ENCODE data around the gene CD48. TPM values are rescaled to one million over a fixed set of nuclear protein-coding genes. Genes with fewer than 3 reads are reported as not detected.

Gene CD48
- total and polyA plus RNA-seq, 4 donors: 2.5 to 10.0 (median 5.1) TPM

DNA sequence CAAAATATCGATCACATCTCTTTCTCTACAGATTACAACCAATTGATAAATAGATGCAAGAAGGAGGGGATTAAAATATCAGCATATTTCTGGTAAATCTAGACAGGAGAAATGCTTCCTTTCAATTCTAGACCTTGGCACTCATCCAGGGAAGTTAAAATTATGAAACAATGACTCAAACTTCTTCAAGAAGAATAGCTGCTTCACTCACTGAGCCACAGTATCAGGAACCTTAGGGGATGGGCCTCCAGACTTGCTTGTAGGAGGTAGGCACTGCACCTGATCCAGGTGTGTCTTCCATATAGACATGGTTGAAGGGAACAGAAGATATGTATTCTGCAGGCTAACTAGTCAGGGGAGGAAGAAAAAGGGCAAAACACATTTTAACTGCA is 37.3 kb upstream of the CD48 start:
- 94% methylated on average over 1 of the region's 1 CpG for WGBS
- Histone ChIP-seq H3K9ac (ENCODE audit: low read depth in 1 of 2, low read length in 2 of 2) (no peak overlapping the region), H3K36me3 (ENCODE audit: control insufficient read depth in 4 of 4, insufficient read depth in 3 of 4, low read depth in 1 of 4, low read length in 3 of 4) (no peaks in the 10 kb centered on the region), H3K27ac (ENCODE audit: low read depth in 1 of 2, low read length in 2 of 2) (no peak overlapping the region), H3K4me3 (ENCODE audit: low read depth in 1 of 3, low read length in 3 of 3) (no peak overlapping the region), H3K4me1 (ENCODE audit: control insufficient read depth in 4 of 4, insufficient read depth in 4 of 4, low read length in 3 of 4) (no peaks in the 10 kb centered on the region), H3K27me3 (ENCODE audit: control insufficient read depth in 4 of 4, insufficient read depth in 4 of 4, low read length in 3 of 4) (no peaks in the 10 kb centered on the region), H3K9me3 (ENCODE audit: control insufficient read depth in 4 of 4, low read length in 3 of 4) (no peaks in the 10 kb centered on the region)
- DNase-seq (ENCODE audit: low spot score): no peak
- TF ChIP-seq, protein P1, sequence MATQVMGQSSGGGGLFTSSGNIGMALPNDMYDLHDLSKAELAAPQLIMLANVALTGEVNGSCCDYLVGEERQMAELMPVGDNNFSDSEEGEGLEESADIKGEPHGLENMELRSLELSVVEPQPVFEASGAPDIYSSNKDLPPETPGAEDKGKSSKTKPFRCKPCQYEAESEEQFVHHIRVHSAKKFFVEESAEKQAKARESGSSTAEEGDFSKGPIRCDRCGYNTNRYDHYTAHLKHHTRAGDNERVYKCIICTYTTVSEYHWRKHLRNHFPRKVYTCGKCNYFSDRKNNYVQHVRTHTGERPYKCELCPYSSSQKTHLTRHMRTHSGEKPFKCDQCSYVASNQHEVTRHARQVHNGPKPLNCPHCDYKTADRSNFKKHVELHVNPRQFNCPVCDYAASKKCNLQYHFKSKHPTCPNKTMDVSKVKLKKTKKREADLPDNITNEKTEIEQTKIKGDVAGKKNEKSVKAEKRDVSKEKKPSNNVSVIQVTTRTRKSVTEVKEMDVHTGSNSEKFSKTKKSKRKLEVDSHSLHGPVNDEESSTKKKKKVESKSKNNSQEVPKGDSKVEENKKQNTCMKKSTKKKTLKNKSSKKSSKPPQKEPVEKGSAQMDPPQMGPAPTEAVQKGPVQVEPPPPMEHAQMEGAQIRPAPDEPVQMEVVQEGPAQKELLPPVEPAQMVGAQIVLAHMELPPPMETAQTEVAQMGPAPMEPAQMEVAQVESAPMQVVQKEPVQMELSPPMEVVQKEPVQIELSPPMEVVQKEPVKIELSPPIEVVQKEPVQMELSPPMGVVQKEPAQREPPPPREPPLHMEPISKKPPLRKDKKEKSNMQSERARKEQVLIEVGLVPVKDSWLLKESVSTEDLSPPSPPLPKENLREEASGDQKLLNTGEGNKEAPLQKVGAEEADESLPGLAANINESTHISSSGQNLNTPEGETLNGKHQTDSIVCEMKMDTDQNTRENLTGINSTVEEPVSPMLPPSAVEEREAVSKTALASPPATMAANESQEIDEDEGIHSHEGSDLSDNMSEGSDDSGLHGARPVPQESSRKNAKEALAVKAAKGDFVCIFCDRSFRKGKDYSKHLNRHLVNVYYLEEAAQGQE (IDR thresholded peaks at IDR 0.05): no peak
- TF ChIP-seq NR2F2 (IDR thresholded peaks at IDR 0.05) (no peak), RXRA (IDR thresholded peaks at IDR 0.05) (no peak), ZBTB33 (IDR thresholded peaks at IDR 0.05) (no peak), HNF4G (IDR thresholded peaks at IDR 0.05) (no peak), MAX (IDR thresholded peaks at IDR 0.05) (no peak), TAF1 (conservative IDR thresholded peaks at IDR 0.05) (no peak), FOXA2 (IDR thresholded peaks at IDR 0.05) (no peak), SP1 (IDR thresholded peaks at IDR 0.05) (no peak), YY1 (IDR thresholded peaks at IDR 0.05) (no peak), FOXA1 (IDR thresholded peaks at IDR 0.05) (no peak), HNF4A (conservative IDR thresholded peaks at IDR 0.05) (no peak), RAD21 (IDR thresholded peaks at IDR 0.05) (no peak), JUND (IDR thresholded peaks at IDR 0.05) (no peak), ATF3 (IDR thresholded peaks at IDR 0.05) (no peak), EGR1 (IDR thresholded peaks at IDR 0.05; ENCODE audit: low read depth in 2 of 2) (no peak), GABPA (IDR thresholded peaks at IDR 0.05 in 1 of 2, conservative IDR thresholded peaks at IDR 0.05 in 1 of 2) (no peak), CTCF (IDR thresholded peaks at IDR 0.05; ENCODE audit: low read depth, low read length, missing input control) (no peak)

Data from liver (tissue), 9 donors.